Thoracic aorta (tissue), 2 donors: ENCODE results near the gene LITAF. TPM values are rescaled to one million over a fixed set of nuclear protein-coding genes. Genes with fewer than 3 reads are reported as not detected.
"Not testable (repeated sequence)": the region's sequence is repeated elsewhere in the genome, so short reads cannot be mapped to it uniquely, and the experiment has no call there.

Experiments
- ATAC-seq: fragments of 150-250 bp; one replicate; pipeline ENCODE4 v1.8.0; 2017; ENCODE audit warnings: low read depth; ENCODE audit not compliant: insufficient number of reproducible peaks, low FRiP score
- DNase-seq: peaks from one replicate; pipeline ENCODE4 v3.0.0-alpha.2; 2020; ENCODE audit warnings: low spot score
- H3K27ac ChIP-seq, 2 donors: fragments of 200-600 bp; sonication (generic); 1 replicate in 1 of 2; 2 replicates in 1 of 2; pipeline ENCODE4 v1.5.1; 2016; ENCODE audit warnings: mild to moderate bottlenecking in 2 of 2, moderate library complexity in 2 of 2
- H3K27me3 ChIP-seq: fragments of 200-600 bp; sonication (generic); replicated peaks from 2 replicates; pipeline ENCODE4 v1.6.0; 2016; ENCODE audit warnings: mild to moderate bottlenecking; ENCODE audit not compliant: insufficient read depth
- H3K36me3 ChIP-seq: fragments of 200-600 bp; sonication (generic); one replicate; pipeline ENCODE4 v1.5.1; 2016
- H3K4me1 ChIP-seq, 2 donors: fragments of 200-600 bp; sonication (generic); 1 replicate in 1 of 2; 2 replicates in 1 of 2; pipeline versions ENCODE4 v1.5.1 to v1.6.0; 2016; ENCODE audit warnings: low read depth in 2 of 2, mild to moderate bottlenecking in 1 of 2; ENCODE audit not compliant: control insufficient read depth in 1 of 2
- H3K4me3 ChIP-seq: fragments of 200-600 bp; sonication (generic); 2 replicates; pipeline ENCODE4 v1.5.1; 2016; ENCODE audit warnings: mild to moderate bottlenecking
- H3K9me3 ChIP-seq: fragments of 200-600 bp; sonication (generic); 2 replicates; pipeline ENCODE4 v1.5.1; 2016
- total RNA-seq, 2 donors: library from RNA; depleted of rRNA; stranded (reverse); fragments of >200 nt; gene quantifications; one replicate each; pipeline versions ENCODE4 v1.1.0 to v1.2.3, GENCODE V29; 2016
- TF ChIP-seq, protein P1 (sequence below): fragments of 200-600 bp; sonication (generic); IDR thresholded peaks from one replicate; pipeline ENCODE4 v1.5.1; 2019; ENCODE audit warnings: antibody characterized with exemption

LITAF gene
- total RNA-seq, 2 donors from 2014 or later = 124 to 146 TPM

GRCh38 chr16:11562941-11563340 lies 23.8 kb downstream of the LITAF start:
- Histone ChIP-seq H3K27me3 (no peaks in the 10 kb centered on the region), H3K9me3 (no peaks in the 10 kb centered on the region), H3K4me3 (no peak overlapping the region), H3K36me3 (no peaks in the 10 kb centered on the region), H3K27ac (no peak overlapping the region), H3K4me1 (peaks cover 18 to 40% of the 10 kb centered on the region in 2 donors)
- ATAC-seq (no peak), DNase-seq (no peak)
- TF ChIP-seq, protein P1, sequence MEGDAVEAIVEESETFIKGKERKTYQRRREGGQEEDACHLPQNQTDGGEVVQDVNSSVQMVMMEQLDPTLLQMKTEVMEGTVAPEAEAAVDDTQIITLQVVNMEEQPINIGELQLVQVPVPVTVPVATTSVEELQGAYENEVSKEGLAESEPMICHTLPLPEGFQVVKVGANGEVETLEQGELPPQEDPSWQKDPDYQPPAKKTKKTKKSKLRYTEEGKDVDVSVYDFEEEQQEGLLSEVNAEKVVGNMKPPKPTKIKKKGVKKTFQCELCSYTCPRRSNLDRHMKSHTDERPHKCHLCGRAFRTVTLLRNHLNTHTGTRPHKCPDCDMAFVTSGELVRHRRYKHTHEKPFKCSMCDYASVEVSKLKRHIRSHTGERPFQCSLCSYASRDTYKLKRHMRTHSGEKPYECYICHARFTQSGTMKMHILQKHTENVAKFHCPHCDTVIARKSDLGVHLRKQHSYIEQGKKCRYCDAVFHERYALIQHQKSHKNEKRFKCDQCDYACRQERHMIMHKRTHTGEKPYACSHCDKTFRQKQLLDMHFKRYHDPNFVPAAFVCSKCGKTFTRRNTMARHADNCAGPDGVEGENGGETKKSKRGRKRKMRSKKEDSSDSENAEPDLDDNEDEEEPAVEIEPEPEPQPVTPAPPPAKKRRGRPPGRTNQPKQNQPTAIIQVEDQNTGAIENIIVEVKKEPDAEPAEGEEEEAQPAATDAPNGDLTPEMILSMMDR = no peak

DNA sequence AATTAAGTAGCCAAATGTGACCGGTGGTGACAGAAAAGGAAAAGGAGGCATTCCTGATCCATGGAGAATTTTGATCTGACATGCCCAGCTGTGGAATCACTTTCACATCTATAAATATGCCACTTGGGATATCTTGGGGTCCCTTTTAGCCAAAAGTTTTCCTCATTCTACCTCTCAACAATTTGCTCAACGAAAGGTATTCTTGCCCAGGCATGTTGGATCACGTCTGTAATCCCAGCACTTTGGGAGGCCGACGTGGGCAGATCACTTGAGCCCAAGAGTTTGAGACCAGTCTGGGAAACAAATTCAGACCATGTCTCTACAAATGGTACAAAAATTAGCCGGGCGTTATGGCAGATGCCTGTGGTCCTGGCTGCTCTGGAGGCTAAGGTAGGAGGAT lies 24.3 kb downstream of the LITAF start:
- DNase-seq (no peak), ATAC-seq (no peak)
- Histone ChIP-seq H3K27me3 (no peaks in the 10 kb centered on the region), H3K9me3 (no peaks in the 10 kb centered on the region), H3K27ac (no peak overlapping the region), H3K36me3 (no peaks in the 10 kb centered on the region), H3K4me1 (peaks cover 18 to 45% of the 10 kb centered on the region in 2 donors), H3K4me3 (no peak overlapping the region)
- TF ChIP-seq, protein P1 = no peak

GRCh38 chr16:11561856-11562255 lies 24.9 kb downstream of the LITAF start:
- TF ChIP-seq, protein P1 = no peak
- H3K9me3 ChIP-seq = no peaks in the 10 kb centered on the region
- no peaks in the 10 kb centered on the region for H3K36me3 ChIP-seq
- H3K4me3 ChIP-seq = no peak overlapping the region
- H3K4me1 ChIP-seq = peaks cover 18 to 43% of the 10 kb centered on the region in 2 donors
- peak overlapping the region in 1 of 2 donors; percentile 57 for H3K27ac ChIP-seq
- H3K27me3 ChIP-seq = no peaks in the 10 kb centered on the region
- DNase-seq (no peak), ATAC-seq (no peak)

DNA sequence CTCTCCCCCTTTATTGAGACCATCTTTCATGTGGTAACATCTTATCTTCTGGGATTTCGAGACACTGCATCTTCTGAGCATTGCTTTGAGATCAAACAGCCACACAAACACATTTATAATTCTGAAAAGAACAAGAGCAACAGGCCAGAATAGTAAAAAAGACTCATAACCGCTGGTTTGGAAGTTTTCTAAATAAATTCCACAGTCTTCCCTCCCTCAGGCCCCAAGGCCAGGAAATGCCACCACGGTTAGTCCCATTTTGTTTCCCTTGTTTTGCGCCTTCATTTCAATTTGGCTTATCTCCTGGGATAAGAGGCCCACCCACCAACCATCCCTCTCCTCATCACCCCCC lies 25.3 kb downstream of the LITAF start:
- Histone ChIP-seq H3K4me3 (no peak overlapping the region), H3K4me1 (peaks cover 18 to 43% of the 10 kb centered on the region in 2 donors), H3K27ac (peak overlapping the region; percentile 8 to 57), H3K27me3 (no peaks in the 10 kb centered on the region), H3K9me3 (no peaks in the 10 kb centered on the region), H3K36me3 (peaks cover under 1% of the 10 kb centered on the region)
- no peak for DNase-seq
- ATAC-seq = no peak
- TF ChIP-seq, protein P1 = no peak

GRCh38 chr16:11560701-11561453 lies 25.8 kb downstream of the LITAF start:
- no peaks in the 10 kb centered on the region for H3K27me3 ChIP-seq
- ATAC-seq = no peak
- H3K36me3 ChIP-seq = peaks cover 6% of the 10 kb centered on the region
- no peaks in the 10 kb centered on the region for H3K9me3 ChIP-seq
- peak overlapping the region; percentile 8 to 57 for H3K27ac ChIP-seq
- TF ChIP-seq, protein P1 = no peak
- no peak for DNase-seq
- peaks cover 18 to 43% of the 10 kb centered on the region in 2 donors for H3K4me1 ChIP-seq
- no peak overlapping the region for H3K4me3 ChIP-seq

- not testable (repeated sequence) for ATAC-seq
- H3K27ac ChIP-seq = peak overlapping the region in 1 of 2 donors; percentile 1
Measured at GRCh38 chr16:11558308-11558823, 28.4 kb downstream of the LITAF start.

More at GRCh38 chr16:11558308-11558823, 28.4 kb downstream of the LITAF start:
- not testable (repeated sequence) for DNase-seq, H3K27me3 ChIP-seq, H3K9me3 ChIP-seq, H3K4me3 ChIP-seq
- Histone ChIP-seq H3K4me1 (peaks cover 17 to 42% of the 10 kb centered on the region in 2 donors), H3K36me3 (peaks cover 26% of the 10 kb centered on the region)
